ENCODE measurements around the gene TRMT10B.

- TF ChIP-seq ZNF565 (CRISPR knock-in tag; conservative IDR thresholded peaks at IDR 0.05; ENCODE audit: low read depth), result no peak
- TF ChIP-seq OSR1 (CRISPR knock-in tag; IDR thresholded peaks at IDR 0.05), result no peak
- TF ChIP-seq POU6F1 (CRISPR knock-in tag; IDR thresholded peaks at IDR 0.05; ENCODE audit: borderline replicate concordance, low read depth), result no peak
- TF ChIP-seq ARNTL (CRISPR knock-in tag; IDR thresholded peaks at IDR 0.05; ENCODE audit: borderline replicate concordance, low read depth), result no peak
Observed at GRCh38 chr9:37760416-37761161, 7.0 kb downstream of the TRMT10B start.

Data from SK-N-SH treated with all-trans-retinoic acid at 6 μM for 48 hours (cell line).